NCI-H1417 treated with DMSO at 0.1 percent for 48 hours (cell line): ENCODE results near the gene CENPT.
A peak's percentile ranks its signal among the peaks of the same experiment; 100 is the strongest.

Experiments
- DNase-seq: peaks from one replicate; lab custom pipeline; 2025; lab: John Stamatoyannopoulos, UW

The CENPT gene

GRCh38 chr16:67806428-67807147, 40.9 kb downstream of the CENPT start, which contains the start of the genes RANBP10 and TSNAXIP1:
RANBP10 (minus strand) TSS chr16:67806560; CDS start chr16:67806536, 24 bp downstream.
TSNAXIP1 (plus strand) TSS chr16:67806889; CDS start chr16:67807150, 261 bp downstream.
- DNase-seq: peak; percentile 95

GRCh38 chr16:67805718-67806427, 41.6 kb downstream of the CENPT start:
- no peak for DNase-seq

DNA sequence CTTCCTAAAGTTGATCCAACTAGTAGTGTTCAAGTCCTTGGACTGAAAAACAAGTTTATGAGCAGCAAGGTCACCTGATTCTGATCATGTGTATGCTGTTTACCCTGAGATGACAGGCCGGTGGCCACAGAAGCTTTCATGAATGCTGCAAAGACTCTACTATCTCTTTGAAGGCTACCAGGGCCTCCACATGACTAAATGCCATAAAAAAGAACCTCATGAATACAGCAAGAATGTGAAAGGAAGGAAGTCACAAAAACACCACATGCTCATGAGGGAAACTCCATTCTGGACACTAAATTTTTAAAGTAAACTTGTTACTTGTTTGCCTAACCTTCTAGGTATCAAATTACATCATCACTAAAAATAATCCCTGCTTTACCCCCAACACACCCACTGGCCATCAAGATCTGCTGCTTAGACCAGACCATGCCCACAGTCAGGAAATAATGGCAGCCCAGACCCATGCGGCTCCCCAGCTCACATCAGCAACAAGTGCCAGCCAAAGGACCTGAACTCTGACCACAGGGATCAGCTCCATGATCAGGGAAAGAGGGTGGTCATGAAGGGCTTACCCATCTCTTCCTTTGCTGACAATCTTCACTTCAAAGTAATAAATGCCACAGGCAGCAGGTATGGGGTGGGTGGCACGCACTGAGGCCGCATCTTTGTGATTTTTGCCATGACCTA, 42.5 kb downstream of the CENPT start:
- no peak for DNase-seq

GRCh38 chr16:67803894-67804293, 43.6 kb downstream of the CENPT start:
- no peak for DNase-seq

- DNase-seq: no peak
Observed at GRCh38 chr16:67801883-67802282, 45.6 kb downstream of the CENPT start.

DNA sequence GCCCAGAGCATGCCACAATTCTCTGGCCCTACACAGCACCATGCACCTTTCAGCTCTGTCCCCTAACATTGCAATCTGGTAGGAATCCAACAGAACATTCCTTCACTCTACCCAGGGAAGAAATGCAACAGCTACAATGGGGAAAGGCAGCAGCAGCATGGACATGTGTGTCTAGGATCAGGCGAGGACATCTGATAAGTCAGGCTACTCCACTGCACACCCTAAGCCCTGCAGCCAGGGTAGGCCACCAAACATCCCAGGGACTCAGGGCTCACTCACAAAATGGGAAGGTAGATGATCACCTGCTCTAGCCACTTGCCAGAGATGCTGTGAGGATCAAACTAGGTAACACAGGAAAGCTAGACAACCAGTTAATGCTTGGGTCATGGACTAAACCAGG, 46.3 kb downstream of the CENPT start:
- DNase-seq: no peak

- no peak for DNase-seq
Observed at GRCh38 chr16:67800338-67800926, 47.1 kb downstream of the CENPT start.

GRCh38 chr16:67796099-67796718, 51.3 kb downstream of the CENPT start:
- no peak for DNase-seq

DNA sequence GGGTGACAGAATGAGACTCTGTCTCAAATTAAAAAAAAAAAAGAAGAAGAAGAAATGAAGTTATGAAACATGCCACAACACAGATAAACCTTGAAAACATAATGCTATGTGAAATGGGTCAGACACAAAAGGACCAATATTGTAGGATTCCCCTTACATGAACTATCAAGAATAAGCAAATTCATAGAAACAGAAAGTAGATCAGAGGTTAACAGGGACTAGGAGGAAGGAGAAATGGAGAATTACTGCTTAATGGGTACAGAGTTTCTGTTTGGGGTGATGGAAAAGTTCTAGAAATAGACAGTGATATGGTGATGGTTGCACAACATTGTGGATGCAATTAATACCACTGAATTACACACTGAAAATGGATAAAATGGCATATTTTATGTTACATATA, 57.4 kb downstream of the CENPT start:
- DNase-seq: no peak

- DNase-seq: no peak
Observed at GRCh38 chr16:67786491-67786890, 61.0 kb downstream of the CENPT start.

DNA sequence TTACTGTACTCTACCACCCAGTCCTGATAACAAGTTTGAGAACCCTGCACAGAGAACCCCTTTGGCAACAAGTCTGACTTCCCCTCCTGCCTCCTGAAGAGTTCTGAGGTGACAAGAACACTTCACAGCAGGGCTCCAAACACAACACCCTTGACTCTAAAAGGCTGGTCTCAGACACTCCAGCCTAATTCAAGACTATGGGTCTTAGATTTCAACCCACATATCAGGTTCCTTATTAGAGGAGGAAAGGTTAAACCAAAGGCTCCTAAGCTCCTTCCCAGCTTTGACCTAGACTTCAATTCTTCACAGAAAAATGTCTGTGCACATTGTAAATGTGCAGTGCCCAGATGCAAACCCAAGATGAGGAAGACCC, 64.2 kb downstream of the CENPT start:
- no peak for DNase-seq

DNA sequence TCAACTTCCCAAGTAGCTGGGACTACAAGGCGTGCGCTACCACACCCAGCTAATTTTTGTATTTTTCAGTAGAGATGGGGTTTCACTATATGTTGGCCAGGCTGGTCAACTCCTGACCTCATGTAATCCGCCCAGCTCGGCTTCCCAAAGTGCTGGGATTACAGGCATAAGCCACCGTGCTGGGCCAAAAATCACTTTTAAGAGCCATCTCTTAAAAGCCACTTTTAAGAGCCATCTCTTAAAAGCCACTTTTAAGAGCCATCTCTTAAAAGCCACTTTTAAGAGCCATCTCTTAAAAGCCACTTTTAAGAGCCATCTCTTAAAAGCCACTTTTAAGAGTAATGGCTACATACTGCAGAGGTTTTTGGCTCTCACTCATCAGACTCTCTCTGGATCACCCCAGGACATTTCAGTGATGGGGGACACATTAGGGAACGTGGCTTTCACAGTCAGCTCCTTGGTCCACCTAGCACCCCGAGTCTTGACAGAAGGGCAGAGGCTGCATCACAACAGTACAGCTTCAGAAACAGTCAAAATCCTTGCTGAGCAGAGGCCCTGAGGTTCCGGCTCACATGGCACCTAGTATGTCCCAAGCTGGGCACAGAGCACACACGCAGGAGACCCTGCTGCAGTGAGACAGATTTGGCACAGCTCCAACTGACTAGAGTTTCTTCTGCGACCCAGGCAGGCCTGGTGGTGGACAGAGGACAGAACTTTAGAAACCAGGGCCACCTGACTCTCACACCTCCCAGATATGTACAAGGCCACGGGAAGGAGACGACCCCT, 64.7 kb downstream of the CENPT start:
- no peak for DNase-seq

DNA sequence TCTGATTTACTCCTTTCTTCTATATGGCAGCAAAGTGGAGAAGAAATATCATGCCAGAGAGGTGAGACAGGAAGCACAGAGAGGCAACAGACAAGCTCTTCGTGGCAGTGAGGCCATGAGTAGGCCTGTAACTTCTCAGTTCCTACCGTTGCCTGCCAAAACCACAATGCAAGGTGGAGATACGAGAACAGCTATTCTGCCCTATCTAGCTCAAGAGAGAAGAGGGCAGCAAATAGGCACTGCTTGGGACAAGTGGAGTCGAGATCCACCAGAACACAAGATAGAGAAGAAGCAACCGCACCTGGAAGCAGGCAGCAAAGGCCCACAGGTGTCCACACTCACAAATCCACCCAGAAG, 66.0 kb downstream of the CENPT start:
- no peak for DNase-seq

- DNase-seq: no peak
Observed at GRCh38 chr16:67780847-67781564, 66.5 kb downstream of the CENPT start.

DNA sequence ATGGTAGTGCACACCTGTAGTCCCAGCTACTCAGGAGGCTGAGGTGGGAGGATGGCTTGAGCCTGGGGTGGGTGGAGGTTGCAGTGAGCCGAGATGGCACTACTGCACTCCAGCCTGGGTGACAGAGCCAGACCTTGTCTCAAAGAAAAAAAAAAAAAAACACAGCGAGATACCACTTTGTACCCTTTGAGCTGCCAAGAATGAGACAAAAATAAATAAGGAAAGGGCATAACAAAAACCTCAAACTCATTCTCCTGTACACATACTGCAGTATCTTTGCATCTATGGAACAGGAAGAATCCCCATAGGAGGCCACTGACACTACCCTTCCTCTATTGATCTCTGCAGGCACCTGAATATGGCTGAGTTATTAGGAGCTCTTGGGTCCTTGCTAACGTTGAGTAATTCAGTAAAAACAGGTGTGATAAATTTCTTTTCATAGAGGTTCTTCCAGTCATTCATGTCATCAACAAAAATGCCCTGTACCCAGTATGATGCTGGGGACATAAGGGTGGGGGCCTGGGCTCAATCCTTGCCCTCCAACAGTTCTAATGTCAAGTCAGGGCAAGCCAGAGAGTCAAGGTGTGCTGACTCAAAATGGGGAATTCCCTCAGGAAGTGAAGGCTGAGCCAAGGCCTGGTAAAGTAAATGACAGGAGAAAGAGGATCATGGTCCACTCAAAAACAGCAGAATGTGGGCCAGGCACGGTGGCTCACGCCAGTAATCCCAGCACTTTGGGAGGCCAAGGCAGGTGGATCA, 68.1 kb downstream of the CENPT start:
- no peak for DNase-seq
